ENCODE data around the gene SPEF2.

Gene SPEF2

GRCh38 chr5:35823347-35824098 lies 205.9 kb downstream of the SPEF2 start:
- Histone ChIP-seq H3K27me3 (replicated peaks; ENCODE audit: control insufficient read depth, insufficient read depth, low read length, poor library complexity, severe bottlenecking) (no peaks in the 10 kb centered on the region), H3K4me1 (ENCODE audit: control insufficient read depth, insufficient read depth, low read length, poor library complexity, severe bottlenecking) (peaks cover 91% of the 10 kb centered on the region), H3K9me3 (ENCODE audit: control insufficient read depth, low read length) (no peaks in the 10 kb centered on the region), H3K4me3 (ENCODE audit: insufficient read depth, low read depth, low read length, poor library complexity, severe bottlenecking) (no peak overlapping the region), H3K27ac (ENCODE audit: insufficient read depth, low read length, poor library complexity, severe bottlenecking) (peak overlapping the region; percentile 55), H3K36me3 (ENCODE audit: control insufficient read depth, insufficient read depth, low read length) (no peaks in the 10 kb centered on the region)
- no peak for DNase-seq

- Histone ChIP-seq H3K27ac (ENCODE audit: insufficient read depth, low read length, poor library complexity, severe bottlenecking) (peak overlapping the region; percentile 63), H3K4me1 (ENCODE audit: control insufficient read depth, insufficient read depth, low read length, poor library complexity, severe bottlenecking) (peaks cover 73% of the 10 kb centered on the region), H3K9me3 (ENCODE audit: control insufficient read depth, low read length) (no peaks in the 10 kb centered on the region), H3K27me3 (replicated peaks; ENCODE audit: control insufficient read depth, insufficient read depth, low read length, poor library complexity, severe bottlenecking) (no peaks in the 10 kb centered on the region), H3K4me3 (ENCODE audit: insufficient read depth, low read depth, low read length, poor library complexity, severe bottlenecking) (no peak overlapping the region), H3K36me3 (ENCODE audit: control insufficient read depth, insufficient read depth, low read length) (no peaks in the 10 kb centered on the region)
- DNase-seq = no peak
Measured at GRCh38 chr5:35826056-35826455, 208.4 kb downstream of the SPEF2 start.

- Histone ChIP-seq H3K27me3 (replicated peaks; ENCODE audit: control insufficient read depth, insufficient read depth, low read length, poor library complexity, severe bottlenecking) (no peaks in the 10 kb centered on the region), H3K27ac (ENCODE audit: insufficient read depth, low read length, poor library complexity, severe bottlenecking) (peak overlapping the region; percentile 63), H3K36me3 (ENCODE audit: control insufficient read depth, insufficient read depth, low read length) (no peaks in the 10 kb centered on the region), H3K4me1 (ENCODE audit: control insufficient read depth, insufficient read depth, low read length, poor library complexity, severe bottlenecking) (peaks cover 73% of the 10 kb centered on the region), H3K9me3 (ENCODE audit: control insufficient read depth, low read length) (no peaks in the 10 kb centered on the region), H3K4me3 (ENCODE audit: insufficient read depth, low read depth, low read length, poor library complexity, severe bottlenecking) (no peak overlapping the region)
- DNase-seq = no peak
Measured at GRCh38 chr5:35826554-35826953, 208.9 kb downstream of the SPEF2 start.

DNA sequence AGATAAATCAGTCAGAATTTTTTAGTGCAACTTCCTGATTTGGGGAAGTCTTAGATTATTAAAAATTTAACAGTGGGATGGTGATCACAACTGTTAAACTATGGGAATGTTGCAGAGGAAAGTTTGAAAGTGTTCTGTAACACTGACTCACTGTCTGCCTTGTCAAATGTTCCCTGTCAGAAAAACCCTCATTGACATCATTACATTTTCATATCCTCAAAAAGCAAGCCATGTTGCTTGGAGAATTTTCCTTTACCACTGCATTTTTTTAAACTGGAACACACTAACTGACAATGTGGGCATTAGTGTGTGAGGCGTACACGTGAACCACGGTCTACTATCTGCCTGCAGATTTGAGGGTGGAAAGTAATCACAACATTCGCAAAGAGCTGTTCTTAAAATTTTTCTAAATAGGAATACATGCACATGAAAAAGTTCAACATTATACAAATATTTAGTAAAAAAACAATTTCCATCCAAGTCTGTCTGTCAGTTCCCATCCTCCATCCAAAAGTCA lies 210.5 kb downstream of the SPEF2 start:
- Histone ChIP-seq H3K4me1 (ENCODE audit: control insufficient read depth, insufficient read depth, low read length, poor library complexity, severe bottlenecking) (peaks cover 72% of the 10 kb centered on the region), H3K27ac (ENCODE audit: insufficient read depth, low read length, poor library complexity, severe bottlenecking) (no peak overlapping the region), H3K36me3 (ENCODE audit: control insufficient read depth, insufficient read depth, low read length) (no peaks in the 10 kb centered on the region), H3K4me3 (ENCODE audit: insufficient read depth, low read depth, low read length, poor library complexity, severe bottlenecking) (no peak overlapping the region), H3K9me3 (ENCODE audit: control insufficient read depth, low read length) (no peaks in the 10 kb centered on the region), H3K27me3 (replicated peaks; ENCODE audit: control insufficient read depth, insufficient read depth, low read length, poor library complexity, severe bottlenecking) (no peaks in the 10 kb centered on the region)
- no peak for DNase-seq

- peak in 2 of 3 donors; percentile 35 to 39 for DNase-seq
- Histone ChIP-seq H3K27ac (ENCODE audit: insufficient read depth, low read length, poor library complexity, severe bottlenecking) (peak overlapping the region; percentile 72), H3K9me3 (ENCODE audit: control insufficient read depth, low read length) (no peaks in the 10 kb centered on the region), H3K4me3 (ENCODE audit: insufficient read depth, low read depth, low read length, poor library complexity, severe bottlenecking) (no peak overlapping the region), H3K4me1 (ENCODE audit: control insufficient read depth, insufficient read depth, low read length, poor library complexity, severe bottlenecking) (peaks cover 70% of the 10 kb centered on the region), H3K36me3 (ENCODE audit: control insufficient read depth, insufficient read depth, low read length) (no peaks in the 10 kb centered on the region), H3K27me3 (replicated peaks; ENCODE audit: control insufficient read depth, insufficient read depth, low read length, poor library complexity, severe bottlenecking) (no peaks in the 10 kb centered on the region)
Measured at GRCh38 chr5:35830587-35830986, 212.9 kb downstream of the SPEF2 start.

- Histone ChIP-seq H3K4me3 (ENCODE audit: insufficient read depth, low read depth, low read length, poor library complexity, severe bottlenecking) (no peak overlapping the region), H3K36me3 (ENCODE audit: control insufficient read depth, insufficient read depth, low read length) (no peaks in the 10 kb centered on the region), H3K27me3 (replicated peaks; ENCODE audit: control insufficient read depth, insufficient read depth, low read length, poor library complexity, severe bottlenecking) (no peaks in the 10 kb centered on the region), H3K27ac (ENCODE audit: insufficient read depth, low read length, poor library complexity, severe bottlenecking) (peak overlapping the region; percentile 72), H3K9me3 (ENCODE audit: control insufficient read depth, low read length) (no peaks in the 10 kb centered on the region), H3K4me1 (ENCODE audit: control insufficient read depth, insufficient read depth, low read length, poor library complexity, severe bottlenecking) (peaks cover 70% of the 10 kb centered on the region)
- DNase-seq = no peak
Measured at GRCh38 chr5:35832762-35833161, 215.1 kb downstream of the SPEF2 start.

- no peaks in the 10 kb centered on the region for H3K36me3 ChIP-seq (ENCODE audit: control insufficient read depth, insufficient read depth, low read length)
- no peaks in the 10 kb centered on the region for H3K27me3 ChIP-seq (replicated peaks; ENCODE audit: control insufficient read depth, insufficient read depth, low read length, poor library complexity, severe bottlenecking)
- DNase-seq = no peak
- peak overlapping the region; percentile 72 for H3K27ac ChIP-seq (ENCODE audit: insufficient read depth, low read length, poor library complexity, severe bottlenecking)
- H3K4me3 ChIP-seq (ENCODE audit: insufficient read depth, low read depth, low read length, poor library complexity, severe bottlenecking) = no peak overlapping the region
- no peaks in the 10 kb centered on the region for H3K9me3 ChIP-seq (ENCODE audit: control insufficient read depth, low read length)
- H3K4me1 ChIP-seq (ENCODE audit: control insufficient read depth, insufficient read depth, low read length, poor library complexity, severe bottlenecking) = peaks cover 71% of the 10 kb centered on the region
Measured at GRCh38 chr5:35833224-35833623, 215.6 kb downstream of the SPEF2 start.

GRCh38 chr5:35835796-35836742 lies 218.4 kb downstream of the SPEF2 start:
- Histone ChIP-seq H3K9me3 (ENCODE audit: control insufficient read depth, low read length) (no peaks in the 10 kb centered on the region), H3K27ac (ENCODE audit: insufficient read depth, low read length, poor library complexity, severe bottlenecking) (peak overlapping the region; percentile 64), H3K4me3 (ENCODE audit: insufficient read depth, low read depth, low read length, poor library complexity, severe bottlenecking) (peak overlapping the region; percentile 16), H3K4me1 (ENCODE audit: control insufficient read depth, insufficient read depth, low read length, poor library complexity, severe bottlenecking) (peaks cover 76% of the 10 kb centered on the region), H3K36me3 (ENCODE audit: control insufficient read depth, insufficient read depth, low read length) (no peaks in the 10 kb centered on the region), H3K27me3 (replicated peaks; ENCODE audit: control insufficient read depth, insufficient read depth, low read length, poor library complexity, severe bottlenecking) (no peaks in the 10 kb centered on the region)
- DNase-seq = no peak

DNA sequence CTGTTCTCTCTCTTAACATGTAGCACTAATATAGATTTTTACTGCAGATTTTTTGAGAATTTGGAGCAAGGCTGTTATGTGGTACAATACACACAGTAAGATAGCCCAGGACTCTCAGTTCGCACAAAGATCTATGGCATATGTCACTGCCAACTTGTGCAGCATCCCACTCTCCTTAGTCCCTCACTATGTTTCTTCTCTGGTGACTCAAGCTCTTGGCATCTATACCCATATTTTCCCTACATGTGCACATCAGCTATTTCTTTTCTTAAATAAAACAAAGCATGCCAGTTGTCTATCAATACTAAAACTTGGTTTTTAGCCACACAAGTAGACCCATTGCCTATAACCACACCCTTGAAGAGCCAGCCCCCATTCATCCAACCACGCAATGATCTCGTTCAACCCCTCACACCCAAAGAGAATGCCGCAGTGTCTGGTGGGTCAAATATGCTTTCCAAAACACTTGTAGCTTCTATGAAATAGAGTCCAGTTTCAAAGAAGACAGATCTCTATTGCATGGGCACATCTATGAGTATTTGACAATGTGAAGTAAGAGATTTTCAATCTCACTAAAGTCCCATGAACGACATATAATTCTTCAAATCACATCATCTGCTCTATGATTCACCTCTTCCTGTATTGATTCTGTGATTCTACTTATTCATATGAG lies 220.8 kb downstream of the SPEF2 start:
- no peak for DNase-seq
- Histone ChIP-seq H3K27ac (ENCODE audit: insufficient read depth, low read length, poor library complexity, severe bottlenecking) (peak overlapping the region; percentile 46), H3K9me3 (ENCODE audit: control insufficient read depth, low read length) (no peaks in the 10 kb centered on the region), H3K36me3 (ENCODE audit: control insufficient read depth, insufficient read depth, low read length) (no peaks in the 10 kb centered on the region), H3K27me3 (replicated peaks; ENCODE audit: control insufficient read depth, insufficient read depth, low read length, poor library complexity, severe bottlenecking) (no peaks in the 10 kb centered on the region), H3K4me3 (ENCODE audit: insufficient read depth, low read depth, low read length, poor library complexity, severe bottlenecking) (peak overlapping the region; percentile 15), H3K4me1 (ENCODE audit: control insufficient read depth, insufficient read depth, low read length, poor library complexity, severe bottlenecking) (peaks cover 54% of the 10 kb centered on the region)
